ENCODE measurements around the gene MST1R. TPM values are rescaled to one million over a fixed set of nuclear protein-coding genes. Genes with fewer than 3 reads are reported as not detected.

The MST1R gene
- total and polyA plus RNA-seq, 9 of the 15 experiments (the other 6 are each of a cell fraction or from before 2014, with no cell fraction given), result 1.3 to 10.0 (median 3.8) TPM

- TF ChIP-seq USF1 (CRISPR knock-in tag; IDR thresholded peaks at IDR 0.05), result no peak
- no peak for TF ChIP-seq PTBP1 (IDR thresholded peaks at IDR 0.05; ENCODE audit: low read depth, low read length)
- TF ChIP-seq ELK3 (CRISPR knock-in tag; IDR thresholded peaks at IDR 0.05), result no peak
- TF ChIP-seq SAFB (IDR thresholded peaks at IDR 0.05; ENCODE audit: borderline replicate concordance, low read depth, low read length), result no peak
- no peak; the same call in 1 of the 2 replicates for TF ChIP-seq HMBOX1 (IDR thresholded peaks at IDR 0.05)
- TF ChIP-seq JUND (IDR thresholded peaks at IDR 0.05; ENCODE audit: borderline replicate concordance, low read depth, low read length), result no peak
- TF ChIP-seq JUND (tag; IDR thresholded peaks at IDR 0.05; ENCODE audit: borderline replicate concordance, low read depth, low read length), result no peak
- peak; percentile 71 for TF ChIP-seq POLR2A (conservative IDR thresholded peaks at IDR 0.05)
- TF ChIP-seq GABPA (tag; conservative IDR thresholded peaks at IDR 0.05; ENCODE audit: low read depth), result no peak
- TF ChIP-seq KAT8 (IDR thresholded peaks at IDR 0.05; ENCODE audit: low read depth), result no peak
- TF ChIP-seq KLF10 (CRISPR knock-in tag; IDR thresholded peaks at IDR 0.05), result no peak
- peak; percentile 18; the same call in 1 of the 2 replicates for TF ChIP-seq MBD2 (IDR thresholded peaks at IDR 0.05; ENCODE audit: borderline replicate concordance, low read depth)
- no peak for TF ChIP-seq ZNF551 (CRISPR knock-in tag; IDR thresholded peaks at IDR 0.05)
- TF ChIP-seq HCFC1 (IDR thresholded peaks at IDR 0.05; ENCODE audit: low read depth, low read length), result no peak
- no peak for TF ChIP-seq ZNF609 (CRISPR knock-in tag; IDR thresholded peaks at IDR 0.05; ENCODE audit: borderline replicate concordance)
- TF ChIP-seq POLR3A (IDR thresholded peaks at IDR 0.05; ENCODE audit: borderline replicate concordance, extremely low read depth, insufficient read depth, insufficient read length), result no peak
- TF ChIP-seq ADNP (tag; IDR thresholded peaks at IDR 0.05), result no peak
- no peak for TF ChIP-seq CBFA2T2 (conservative IDR thresholded peaks at IDR 0.05)
- no peak for TF ChIP-seq JUN (IDR thresholded peaks at IDR 0.05; ENCODE audit: borderline replicate concordance, low read depth, low read length)
- no peak for TF ChIP-seq JUN (CRISPR knock-in tag; IDR thresholded peaks at IDR 0.05; ENCODE audit: borderline replicate concordance)
- no peak for TF ChIP-seq POLR2AphosphoS2 (IDR thresholded peaks at IDR 0.05; ENCODE audit: low read length)
Observed at GRCh38 chr3:49903451-49904424, at the start of gene MST1R (continued).
